H1 (cell line): ENCODE data around the gene ZC3H12C. TPM values are rescaled to one million over a fixed set of nuclear protein-coding genes. Genes with fewer than 3 reads are reported as not detected.

Experiments used
- NANOG ChIP-seq: IDR thresholded peaks from 2 replicates; pipeline ENCODE4 v1.6.1; 2011; ENCODE audit warnings: low read length, low read depth, mild to moderate bottlenecking, inconsistent platforms; ENCODE audit not compliant: insufficient read depth, poor library complexity, severe bottlenecking
- NRF1 ChIP-seq: IDR thresholded peaks from 2 replicates; pipeline ENCODE4 v1.6.1; 2011; ENCODE audit warnings: mild to moderate bottlenecking, low read depth, low read length, improper control_type of control experiment
- SP4 ChIP-seq: IDR thresholded peaks from 2 replicates; pipeline ENCODE4 v1.6.1; 2012; ENCODE audit warnings: low read length, inconsistent platforms
- TBP ChIP-seq: IDR thresholded peaks from 2 replicates; pipeline ENCODE4 v1.6.1; 2011; ENCODE audit warnings: low read depth, low read length, improper control_type of control experiment
- TCF12 ChIP-seq: IDR thresholded peaks from 2 replicates; pipeline ENCODE4 v1.6.1; 2011; ENCODE audit warnings: low read depth, mild to moderate bottlenecking, low read length
- polyA plus RNA-seq, 7 experiments: library from polyadenylated mRNA; depleted of rRNA in 3 of 7; stranded (reverse) in 5 of 7; unstranded in 2 of 7; fragments of >200 nt in 5 of 7; fragments of 200-250 nt in 2 of 7; gene quantifications; 1 replicate in 5 of 7; 2 replicates in 1 of 7; 4 replicates in 1 of 7; pipeline versions ENCODE4 v1.2.1 to v1.2.3, GENCODE V29; 2011 to 2013; ENCODE audit warnings: missing spikeins in 2 of 7, mixed read lengths in 2 of 7
- total RNA-seq: library from RNA; stranded (reverse); fragmentation: NEBNext Ultra II Directional; extraction: Animal tissue kit (Norgen Biotek cat#: 25700); gene quantifications from 2 replicates; pipeline ENCODE4 v1.2.1, GENCODE V29; 2021

The ZC3H12C gene
- total and polyA plus RNA-seq, 2 of the 8 experiments (the other 6 are each of a cell fraction or from before 2014, with no cell fraction given): 2.0 to 2.7 TPM

DNA sequence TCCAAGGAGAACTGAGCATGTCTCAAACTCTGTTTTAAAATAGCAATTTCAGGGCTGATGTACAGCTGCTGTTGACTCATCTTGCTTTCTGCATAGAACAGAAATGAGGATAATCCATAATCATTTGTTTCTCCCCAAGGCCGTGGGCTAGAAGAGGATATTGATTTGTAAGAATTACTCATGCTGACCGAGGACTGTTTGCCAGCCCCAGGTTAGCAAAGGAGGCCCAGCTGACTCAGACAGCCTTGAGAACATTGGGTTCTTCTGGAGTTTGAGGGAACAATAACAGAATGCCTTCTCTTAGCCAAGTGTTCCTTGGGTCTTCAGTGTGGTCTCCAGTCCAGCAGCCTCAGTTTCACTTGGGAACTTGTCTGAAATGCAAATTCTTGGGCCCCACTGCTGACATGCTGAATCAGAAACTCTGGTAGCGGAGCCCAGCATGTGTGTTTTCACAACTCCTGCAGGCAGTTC, 92.0 kb downstream of the ZC3H12C start (continued):
- no peak for TF ChIP-seq NANOG
- TF ChIP-seq SP4: no peak
- TF ChIP-seq TBP: no peak
- TF ChIP-seq TCF12: no peak
- TF ChIP-seq NRF1: no peak
